Adipose tissue (tissue), 3 donors: ENCODE results near the gene RPS6KA2. TPM values are rescaled to one million over a fixed set of nuclear protein-coding genes. Genes with fewer than 3 reads are reported as not detected.

Experiments
- H3K27ac ChIP-seq: one replicate; pipeline ENCODE4 v1.5.1; 2013; ENCODE audit warnings: low read depth, low read length
- WGBS, 3 donors: extraction: QIAGEN DNeasy Blood & Tissue Kit; methylation state at CpG; one replicate each; pipeline ENCODE4 v1.1.7; 2013; 5-methylcytosine and 5-hydroxymethylcytosine counted together
- polyA plus RNA-seq, 3 donors: library from polyadenylated mRNA; stranded (reverse); fragments of 200-250 nt; gene quantifications; one replicate each; pipeline ENCODE4 v1.2.3, GENCODE V29; 2013
- donor health status: healthy with polysubstance abuse.
- donor health status: Bipolar disorder and iron deficiency.
- donor health status: healthy.

RPS6KA2 gene
- polyA plus RNA-seq, 3 donors, result 15.8 to 31.8 (median 23.5) TPM

- 47 to 77% (median 62%) methylated on average over 19 of the region's 19 CpGs for WGBS, 3 donors
- H3K27ac ChIP-seq, result no peak overlapping the region
Measured at GRCh38 chr6:166441325-166442078, 185.5 kb downstream of the RPS6KA2 start.

DNA sequence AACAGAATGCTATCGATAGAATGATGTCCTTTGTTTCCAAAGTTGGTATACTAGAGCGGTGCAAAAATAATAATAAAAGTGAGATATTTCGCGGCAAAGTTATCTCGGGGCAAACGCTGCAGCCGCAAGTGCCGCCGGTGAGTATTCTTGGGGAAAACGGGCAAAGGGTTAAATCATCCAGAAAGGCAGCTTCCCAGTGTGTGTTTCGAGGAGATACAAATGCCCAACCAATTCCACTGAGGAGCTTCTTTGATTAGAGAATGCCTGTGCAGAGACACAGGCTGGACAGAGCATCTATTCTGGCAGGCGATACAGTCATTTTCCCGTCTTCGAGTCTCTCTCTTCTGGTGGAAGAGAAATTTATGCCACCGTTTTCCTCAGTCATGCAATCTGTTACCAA lies 186.3 kb downstream of the RPS6KA2 start:
- 89 to 94% (median 93%) methylated on average over 15 of the region's 15 CpGs for WGBS, 3 donors
- H3K27ac ChIP-seq, result no peak overlapping the region

- 52 to 86% (median 62%) methylated on average over 11 of the region's 11 CpGs for WGBS, 3 donors
- H3K27ac ChIP-seq, result no peak overlapping the region
Measured at GRCh38 chr6:166440106-166440505, 186.9 kb downstream of the RPS6KA2 start.

DNA sequence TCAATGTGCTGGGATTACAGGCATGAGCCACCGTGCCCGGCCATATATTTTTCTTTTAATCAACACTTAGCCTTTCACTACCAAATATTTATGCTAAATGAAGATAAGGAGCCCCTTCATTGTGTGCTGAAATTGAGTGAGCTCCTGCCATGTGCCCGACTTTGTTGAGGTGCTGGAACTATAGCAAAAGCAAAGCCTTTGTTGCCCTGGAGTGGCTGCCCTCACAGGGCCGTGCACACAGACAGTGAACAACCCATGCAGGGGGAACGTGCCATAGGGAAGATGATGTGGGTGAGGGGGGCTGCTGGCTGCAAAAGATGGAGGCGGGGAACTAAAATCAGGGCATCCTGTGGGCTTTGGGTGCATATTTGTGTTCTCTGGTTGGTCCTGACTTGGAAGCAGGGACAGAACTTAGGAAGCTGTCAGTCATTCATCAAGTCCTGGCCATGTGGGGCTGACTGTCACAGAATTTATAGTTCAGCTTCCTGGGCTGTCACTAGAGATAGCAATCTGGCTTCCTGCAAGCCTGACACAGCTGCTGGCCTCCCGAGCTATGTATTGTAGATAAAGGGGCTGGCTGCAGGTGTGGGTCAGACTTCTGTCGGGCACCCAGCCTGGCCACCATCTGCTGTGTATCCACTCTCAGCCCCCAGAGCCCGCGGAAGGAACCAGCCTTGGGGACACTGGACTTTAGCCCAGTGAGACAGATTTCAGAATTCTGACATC lies 187.5 kb downstream of the RPS6KA2 start:
- H3K27ac ChIP-seq, result no peak overlapping the region
- WGBS, 3 donors, result 39 to 52% (median 44%) methylated on average over 10 of the region's 10 CpGs

- 73 to 93% (median 80%) methylated on average over 16 of the region's 16 CpGs for WGBS, 3 donors
- no peak overlapping the region for H3K27ac ChIP-seq
Measured at GRCh38 chr6:166438211-166438861, 188.7 kb downstream of the RPS6KA2 start.

GRCh38 chr6:166437661-166438060 lies 189.4 kb downstream of the RPS6KA2 start:
- 92 to 97% (median 93%) methylated on average over 15 of the region's 15 CpGs for WGBS, 3 donors
- no peak overlapping the region for H3K27ac ChIP-seq

DNA sequence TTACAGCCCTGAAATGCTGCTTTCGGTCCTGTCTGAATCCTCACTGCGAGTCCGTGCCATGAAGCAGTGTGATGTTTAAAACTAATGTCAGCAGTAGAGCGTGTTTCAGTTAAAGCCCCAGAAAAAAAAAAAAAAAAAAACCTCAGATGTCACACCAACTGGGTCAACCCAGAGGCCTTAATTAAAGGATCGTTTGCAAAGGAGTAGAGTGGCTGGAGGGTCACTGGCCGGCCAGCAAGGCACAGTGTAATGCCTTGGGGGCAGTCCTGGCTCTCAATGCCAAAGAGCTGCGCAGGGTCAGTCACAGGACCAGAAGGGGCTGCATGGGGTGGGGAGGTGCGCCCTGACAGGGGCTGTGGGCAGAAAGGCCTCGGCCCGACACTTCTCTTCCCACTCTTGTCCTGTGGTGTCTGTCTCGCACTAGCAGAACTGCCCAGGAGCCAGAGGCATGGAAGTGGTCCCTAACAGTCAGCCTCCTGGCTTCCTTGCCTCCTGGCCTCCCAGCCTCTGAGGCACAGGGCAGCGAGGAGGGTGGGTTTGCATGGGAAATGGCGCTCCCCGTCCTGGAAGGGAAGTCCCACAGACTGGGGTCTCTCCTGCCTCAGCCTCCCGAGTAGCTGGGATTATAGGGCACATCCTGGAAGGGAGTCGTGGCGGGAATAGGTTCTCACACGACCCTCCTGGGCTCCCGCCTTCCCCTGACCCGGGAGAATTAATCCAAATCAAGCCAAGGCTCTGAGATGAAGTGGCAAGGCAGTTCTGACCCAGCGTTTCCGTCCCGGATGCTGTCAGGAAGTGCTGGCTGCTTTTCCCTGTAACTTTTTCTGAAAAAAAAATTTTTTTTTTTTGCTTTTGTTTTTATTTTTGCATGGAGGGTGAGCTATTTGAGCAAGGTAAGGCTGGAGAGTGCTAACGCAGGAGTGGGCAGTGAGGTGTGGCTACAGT lies 190.6 kb downstream of the RPS6KA2 start:
- WGBS, 3 donors, result 86 to 90% (median 88%) methylated on average over 24 of the region's 24 CpGs
- H3K27ac ChIP-seq, result no peak overlapping the region

- 37 to 82% (median 51%) methylated on average over 10 of the region's 10 CpGs for WGBS, 3 donors
Measured at GRCh38 chr6:166435574-166435973, 191.5 kb downstream of the RPS6KA2 start.

DNA sequence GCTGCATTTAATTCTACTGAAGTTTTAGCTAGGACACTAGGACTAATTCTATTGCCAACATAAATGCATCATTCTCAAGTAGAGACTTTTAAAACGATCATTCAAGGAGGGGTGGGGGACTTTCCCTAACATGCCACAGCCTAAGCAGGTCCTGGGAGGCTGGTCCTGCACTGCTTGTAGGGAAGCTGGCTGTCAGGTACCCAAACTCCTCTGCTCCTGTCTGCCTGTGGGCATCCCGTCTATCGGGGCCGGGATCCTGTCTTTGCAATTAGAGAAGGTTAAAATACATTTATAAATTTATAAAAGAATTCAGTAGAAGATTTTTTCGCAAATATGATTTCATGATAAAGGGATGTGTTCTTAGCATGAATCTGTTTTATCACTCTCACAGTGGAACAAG lies 192.7 kb downstream of the RPS6KA2 start:
- H3K27ac ChIP-seq, result no peak overlapping the region
- whole genome bisulfite sequencing, 3 donors, result 77 to 82% (median 79%) methylated on average over 5 of the region's 5 CpGs

More at GRCh38 chr6:166435574-166435973, 191.5 kb downstream of the RPS6KA2 start:
- no peak overlapping the region for H3K27ac ChIP-seq

DNA sequence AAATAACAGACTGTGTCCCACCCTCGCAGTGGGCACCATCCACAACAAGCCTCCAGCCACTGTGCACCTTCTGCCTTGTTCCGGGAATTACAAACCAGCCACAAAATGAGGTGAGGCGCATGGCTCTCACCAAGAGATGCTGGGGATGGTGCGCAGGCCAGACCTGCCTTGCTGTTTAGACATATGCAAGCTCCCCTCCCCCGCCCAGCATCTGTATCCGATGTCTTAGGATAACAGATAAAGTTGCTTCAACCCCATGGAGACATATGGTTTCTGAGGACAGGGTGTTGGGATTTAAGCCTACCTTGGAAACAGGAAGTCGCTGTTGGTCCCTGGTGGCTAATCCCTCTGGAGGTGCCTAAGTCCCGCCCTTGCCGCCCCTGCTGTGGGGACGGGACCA lies 194.0 kb downstream of the RPS6KA2 start:
- WGBS, 3 donors, result 91 to 96% (median 95%) methylated on average over 10 of the region's 10 CpGs
- no peak overlapping the region for H3K27ac ChIP-seq

DNA sequence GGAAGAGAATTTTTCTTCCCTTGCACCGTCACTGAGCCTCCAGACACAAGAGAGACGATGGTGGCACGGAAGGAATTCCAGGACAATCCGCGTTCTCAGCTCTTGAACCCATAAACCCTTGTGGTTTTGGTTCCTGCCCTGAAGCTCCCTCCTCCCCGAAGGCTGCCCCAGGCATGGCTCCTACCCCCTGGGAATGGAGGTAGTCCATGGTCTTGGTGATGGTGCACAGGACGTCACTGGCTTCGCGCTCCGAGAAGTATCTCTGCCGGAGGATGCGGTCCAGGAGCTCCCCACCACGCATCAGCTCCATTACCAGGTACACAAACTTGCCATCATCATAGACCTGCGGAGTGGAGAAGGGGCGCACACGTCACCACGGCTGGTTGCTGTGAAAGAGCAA lies 196.8 kb downstream of the RPS6KA2 start:
- no peak overlapping the region for H3K27ac ChIP-seq
- 96% methylated on average over 17 of the region's 17 CpGs for WGBS, 3 donors

DNA sequence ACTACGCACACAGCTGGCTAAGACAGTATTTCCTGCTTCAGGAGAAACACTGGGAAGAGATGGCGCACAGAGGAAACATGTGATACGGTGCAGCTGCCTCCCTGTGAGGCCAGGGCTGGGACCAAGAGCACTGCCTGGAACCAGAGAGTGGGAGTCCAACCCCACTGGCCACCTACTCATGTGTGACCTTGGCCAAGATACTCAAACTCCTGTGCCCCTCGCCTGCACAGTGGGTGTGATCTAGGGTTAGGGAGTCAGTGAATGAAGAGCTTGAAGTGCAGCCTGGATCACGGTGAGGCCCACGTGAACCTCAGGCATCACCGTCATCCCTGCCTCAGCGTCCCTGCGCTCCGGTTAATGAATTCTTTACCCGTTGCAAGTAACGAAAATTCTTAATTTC lies 202.6 kb downstream of the RPS6KA2 start:
- 83 to 94% (median 91%) methylated on average over 12 of the region's 12 CpGs for WGBS, 3 donors
- no peak overlapping the region for H3K27ac ChIP-seq

DNA sequence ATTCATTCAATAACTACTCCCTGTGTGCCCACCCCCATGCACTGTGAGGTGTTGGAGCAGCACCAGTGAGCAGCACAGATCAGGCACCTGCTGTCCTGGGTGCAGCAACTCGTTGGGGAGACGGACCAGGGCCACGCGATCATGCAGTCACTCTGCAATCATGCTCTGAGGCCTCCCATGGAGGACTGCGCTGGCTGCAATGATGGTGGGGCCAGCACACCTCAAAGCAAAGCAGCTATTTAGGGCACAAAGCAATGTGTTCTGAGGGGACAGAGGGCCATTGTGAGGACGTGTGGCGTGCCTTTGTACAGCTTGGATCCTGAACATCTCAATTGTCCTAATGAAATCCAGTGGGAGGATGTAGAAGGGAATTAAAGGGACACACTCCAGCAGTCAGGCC lies 203.3 kb downstream of the RPS6KA2 start:
- WGBS, 3 donors, result 86 to 94% (median 90%) methylated on average over 7 of the region's 7 CpGs
- no peak overlapping the region for H3K27ac ChIP-seq

DNA sequence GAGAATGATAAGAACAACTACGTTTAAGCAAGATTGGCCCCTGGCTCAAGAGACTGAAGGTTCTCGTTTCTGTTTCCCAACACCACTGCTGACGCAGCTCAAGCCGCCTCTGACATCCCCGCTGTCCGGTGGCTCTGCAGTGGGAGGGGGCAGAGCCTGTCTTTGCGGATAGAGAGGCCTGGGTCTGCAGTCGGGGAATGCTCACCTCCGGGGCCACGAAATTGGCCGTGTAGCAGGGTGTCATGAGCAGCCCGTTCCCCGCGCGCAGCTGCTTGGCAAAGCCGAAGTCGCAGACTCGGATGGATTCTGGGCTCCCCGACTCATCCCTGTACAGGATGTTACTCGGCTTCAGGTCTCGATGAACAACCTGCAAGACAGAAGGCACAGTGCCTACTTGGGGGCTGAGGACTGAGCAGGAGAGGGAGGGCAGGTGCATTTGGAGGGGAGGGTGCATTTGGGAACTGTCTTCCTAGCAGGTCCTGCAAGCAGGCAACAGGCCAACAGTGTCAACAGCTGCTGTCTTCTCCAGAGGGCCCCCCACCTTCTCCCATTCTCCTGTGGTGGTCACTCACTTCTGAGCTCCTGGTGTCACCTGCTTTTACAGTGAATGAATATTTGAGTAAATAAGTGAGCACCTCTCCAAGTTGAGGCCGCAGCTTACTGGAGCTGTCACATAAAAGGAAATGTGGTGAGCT lies 203.9 kb downstream of the RPS6KA2 start:
- 93 to 94% (median 93%) methylated on average over 22 of the region's 22 CpGs for WGBS, 3 donors

DNA sequence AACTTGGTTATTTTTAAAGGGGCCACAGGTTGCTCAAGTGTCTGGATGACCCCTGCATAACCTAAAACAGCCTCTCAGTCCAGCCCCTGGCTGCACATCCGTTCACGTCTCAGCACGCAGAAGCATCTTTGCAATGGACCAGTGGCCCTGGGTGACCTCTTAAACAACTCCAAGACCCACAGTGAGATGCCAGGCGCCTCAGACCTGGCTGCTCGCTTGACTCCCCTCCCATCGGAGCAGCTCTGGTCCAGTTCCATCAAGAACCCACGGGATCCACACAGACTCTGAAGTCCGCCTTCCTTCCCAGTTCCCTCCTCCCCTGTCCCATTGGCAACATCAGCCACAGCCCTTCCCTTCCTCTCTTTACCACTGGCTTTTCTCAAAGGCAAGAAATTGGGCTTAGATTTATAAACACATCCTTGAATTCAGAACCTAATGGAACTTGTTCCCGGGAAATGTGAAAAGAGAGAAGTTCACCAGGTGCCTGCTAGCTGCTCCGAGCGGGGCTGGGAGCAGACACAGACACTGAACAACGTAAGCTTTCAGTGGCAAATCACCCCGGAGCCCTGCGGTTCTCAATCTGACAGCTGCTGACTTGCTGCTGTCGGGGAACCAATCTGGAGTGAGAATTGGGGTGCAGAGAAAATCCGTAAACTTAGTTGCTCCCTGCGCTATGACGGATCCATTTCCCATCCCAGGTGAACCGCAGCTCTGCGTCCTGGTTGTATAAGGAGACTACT lies 204.7 kb downstream of the RPS6KA2 start:
- 90 to 95% (median 95%) methylated on average over 20 of the region's 20 CpGs for WGBS, 3 donors
- no peak overlapping the region for H3K27ac ChIP-seq

More for the DNA sequence above, 203.9 kb downstream of the RPS6KA2 start:
- H3K27ac ChIP-seq, result no peak overlapping the region

GRCh38 chr6:166420351-166420750 lies 206.7 kb downstream of the RPS6KA2 start:
- H3K27ac ChIP-seq, result no peak overlapping the region
- WGBS, 3 donors, result 41 to 56% (median 46%) methylated on average over 6 of the region's 6 CpGs

DNA sequence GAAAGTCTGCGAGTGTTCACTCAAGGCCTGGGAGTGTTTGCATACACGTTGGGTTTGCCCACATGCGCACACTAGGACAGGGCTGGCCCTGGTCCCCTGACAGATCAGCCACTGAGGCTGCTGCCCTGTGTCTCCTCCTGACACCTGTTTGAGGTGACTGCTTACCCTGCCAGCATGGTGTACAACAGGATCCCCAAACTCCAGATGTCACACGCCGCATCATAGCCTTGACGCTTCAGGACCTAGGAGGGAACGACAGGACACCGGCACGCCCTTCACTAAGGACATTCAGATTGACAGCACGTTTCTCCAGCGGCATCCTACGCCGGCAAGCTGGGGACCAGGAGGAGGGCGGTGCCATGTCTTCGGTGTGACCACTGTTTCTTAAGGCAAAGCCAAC lies 207.3 kb downstream of the RPS6KA2 start:
- 94 to 97% (median 96%) methylated on average over 15 of the region's 15 CpGs for WGBS, 3 donors
- no peak overlapping the region for H3K27ac ChIP-seq
